GM21619 (cell line): ENCODE data around the gene GPR142.

ENCODE experiments used
- ATAC-seq: cut with Tn5 transposase; IDR thresholded peaks from one replicate; pipeline ENCODE4 v1.9.1; 2021; ENCODE audit not compliant: unreplicated experiment

The GPR142 gene

GRCh38 chr17:74344658-74345057 is 22.6 kb upstream of the GPR142 start:
- ATAC-seq = no peak

DNA sequence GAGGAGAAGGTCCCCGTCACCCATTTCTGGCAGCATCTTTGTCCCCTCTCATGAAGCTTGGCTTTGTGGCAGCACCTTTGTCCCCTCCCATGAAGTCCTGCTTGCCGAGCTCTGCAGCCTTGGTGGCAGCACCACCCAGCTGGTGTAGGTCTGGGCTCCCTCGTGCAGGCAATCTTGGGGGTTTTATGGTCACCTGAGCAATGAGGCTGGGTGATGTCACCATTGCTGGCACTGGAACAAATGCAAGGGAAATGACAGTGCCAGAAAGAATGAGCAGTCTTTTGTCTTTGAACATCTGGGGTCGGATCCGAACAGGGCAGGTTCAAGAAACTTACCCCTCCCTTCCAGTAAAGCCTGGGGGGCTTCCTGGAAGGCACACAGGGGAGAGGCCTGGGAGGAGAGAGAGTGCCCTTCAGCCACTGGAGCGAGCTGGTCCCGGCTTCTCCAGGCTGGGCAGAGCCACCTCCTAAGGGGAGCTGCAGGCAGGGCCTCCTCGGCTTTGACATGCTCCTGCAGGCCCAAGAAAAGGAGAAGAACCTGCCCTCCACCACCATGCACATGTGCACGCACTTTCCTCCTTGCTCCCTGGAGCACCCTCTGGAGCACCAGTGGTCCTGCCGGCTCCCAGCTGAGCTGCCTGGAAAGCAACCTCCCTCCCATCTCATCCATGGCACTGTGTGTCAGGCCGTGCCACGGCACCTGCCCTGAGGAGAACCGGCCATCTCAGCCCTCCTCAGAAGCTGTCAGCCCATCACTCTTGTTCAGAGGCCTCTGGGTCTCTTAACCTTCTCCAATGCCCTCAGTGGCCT is 21.7 kb upstream of the GPR142 start:
- no peak for ATAC-seq

- ATAC-seq = no peak
These were observed 19.7 kb upstream of the GPR142 start for GRCh38 chr17:74347646-74348045.

- ATAC-seq = no peak
These were observed 18.2 kb upstream of the GPR142 start for GRCh38 chr17:74349120-74349519.

GRCh38 chr17:74350486-74350885 is 16.8 kb upstream of the GPR142 start:
- ATAC-seq = no peak

GRCh38 chr17:74351552-74352210 is 15.6 kb upstream of the GPR142 start:
- no peak for ATAC-seq

GRCh38 chr17:74353446-74354060 is 13.8 kb upstream of the GPR142 start:
- no peak for ATAC-seq

- ATAC-seq = no peak
These were observed 13.2 kb upstream of the GPR142 start for GRCh38 chr17:74354123-74354522.

DNA sequence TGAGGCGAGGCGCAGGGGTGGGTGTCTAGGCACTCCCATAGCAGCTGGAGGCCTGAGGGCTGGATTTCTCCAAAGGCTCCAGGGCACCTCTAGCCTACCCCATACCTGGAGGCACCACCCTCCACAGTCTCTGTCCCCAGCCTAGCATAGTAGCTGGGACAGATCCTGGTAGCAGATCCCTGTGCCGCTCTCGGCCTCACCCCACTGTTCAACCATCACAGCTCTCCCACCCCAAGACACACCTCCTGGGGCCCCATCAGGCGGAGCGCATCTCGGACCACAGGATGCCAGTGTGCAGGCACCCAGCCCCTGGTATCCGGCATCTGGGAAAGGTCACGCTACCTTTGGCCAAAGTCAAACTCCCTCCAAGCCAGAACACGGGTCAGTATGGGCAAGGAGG is 12.7 kb upstream of the GPR142 start:
- ATAC-seq = no peak

- ATAC-seq = no peak
These were observed 12.2 kb upstream of the GPR142 start for GRCh38 chr17:74355065-74355464.

DNA sequence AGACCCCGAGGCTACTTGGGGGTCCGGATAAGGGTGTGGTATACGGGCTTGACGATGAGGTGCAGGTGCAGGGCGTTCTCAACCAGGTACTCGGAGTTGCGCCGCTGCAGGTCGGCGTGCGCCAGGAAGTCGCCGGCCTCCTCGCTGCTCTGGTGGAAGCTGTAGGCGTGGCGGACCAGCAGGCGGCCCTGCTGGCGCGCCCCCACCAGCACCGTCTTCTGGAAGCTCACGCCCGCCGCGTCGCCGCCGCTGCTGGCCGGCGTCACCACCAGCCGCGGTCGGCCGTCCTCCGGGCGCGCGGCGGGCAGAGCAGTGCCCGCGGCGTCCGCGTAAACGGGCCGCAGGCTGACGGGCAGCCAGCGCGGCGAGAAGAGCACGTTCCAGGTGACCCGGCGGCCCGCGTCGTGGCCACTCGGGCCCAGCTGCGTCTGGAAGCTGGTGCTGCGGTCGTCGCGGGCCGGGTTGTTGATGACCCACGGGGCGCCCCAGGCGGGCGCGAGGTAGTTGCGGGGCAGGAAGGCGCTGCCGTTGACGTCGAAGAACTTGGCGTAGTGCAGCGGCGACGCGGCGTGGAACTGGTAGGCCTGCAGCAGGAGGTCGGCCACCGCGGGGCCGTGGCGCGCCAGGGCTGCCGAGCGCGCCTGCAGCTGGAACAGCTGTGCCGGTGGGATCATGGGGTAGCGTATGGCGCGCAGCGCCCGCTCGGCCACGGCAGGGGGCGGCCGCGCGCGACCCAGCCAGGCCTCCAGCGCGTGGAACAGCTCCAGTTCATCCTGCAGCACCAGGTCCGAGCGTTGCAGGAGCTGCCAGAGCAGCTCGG is 10.4 kb upstream of the GPR142 start:
- no peak for ATAC-seq

GRCh38 chr17:74357466-74357809 is 9.9 kb upstream of the GPR142 start:
- ATAC-seq = no peak

GRCh38 chr17:74358697-74359096 is 8.6 kb upstream of the GPR142 start:
- no peak for ATAC-seq

GRCh38 chr17:74359916-74360315 is 7.4 kb upstream of the GPR142 start:
- ATAC-seq = no peak

- no peak for ATAC-seq
These were observed 6.4 kb upstream of the GPR142 start for GRCh38 chr17:74360899-74361229.

- no peak for ATAC-seq
These were observed 5.9 kb upstream of the GPR142 start, which contains the start of gene BTBD17 for GRCh38 chr17:74361230-74362068. Gene BTBD17, minus strand, starts transcription at chr17:74361868. Its CDS starts 49 bp downstream, at chr17:74361819.

DNA sequence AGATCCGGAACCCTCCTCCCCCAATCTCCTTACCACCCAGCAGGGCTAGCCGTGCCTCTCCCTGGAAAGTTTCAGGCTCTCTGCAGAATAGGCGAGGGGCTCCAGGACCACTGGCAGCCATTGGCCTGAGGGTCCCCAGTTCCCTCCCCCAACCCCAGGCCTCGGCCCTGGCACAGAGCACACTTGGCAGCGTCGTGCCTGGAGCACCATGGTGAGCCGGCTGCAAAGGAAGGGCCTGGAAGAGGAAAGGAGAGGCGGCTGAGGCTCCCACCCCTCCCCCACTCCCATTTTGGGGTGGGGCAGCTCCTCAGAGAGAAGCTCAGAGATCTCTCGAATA is 5.3 kb upstream of the GPR142 start:
- no peak for ATAC-seq

DNA sequence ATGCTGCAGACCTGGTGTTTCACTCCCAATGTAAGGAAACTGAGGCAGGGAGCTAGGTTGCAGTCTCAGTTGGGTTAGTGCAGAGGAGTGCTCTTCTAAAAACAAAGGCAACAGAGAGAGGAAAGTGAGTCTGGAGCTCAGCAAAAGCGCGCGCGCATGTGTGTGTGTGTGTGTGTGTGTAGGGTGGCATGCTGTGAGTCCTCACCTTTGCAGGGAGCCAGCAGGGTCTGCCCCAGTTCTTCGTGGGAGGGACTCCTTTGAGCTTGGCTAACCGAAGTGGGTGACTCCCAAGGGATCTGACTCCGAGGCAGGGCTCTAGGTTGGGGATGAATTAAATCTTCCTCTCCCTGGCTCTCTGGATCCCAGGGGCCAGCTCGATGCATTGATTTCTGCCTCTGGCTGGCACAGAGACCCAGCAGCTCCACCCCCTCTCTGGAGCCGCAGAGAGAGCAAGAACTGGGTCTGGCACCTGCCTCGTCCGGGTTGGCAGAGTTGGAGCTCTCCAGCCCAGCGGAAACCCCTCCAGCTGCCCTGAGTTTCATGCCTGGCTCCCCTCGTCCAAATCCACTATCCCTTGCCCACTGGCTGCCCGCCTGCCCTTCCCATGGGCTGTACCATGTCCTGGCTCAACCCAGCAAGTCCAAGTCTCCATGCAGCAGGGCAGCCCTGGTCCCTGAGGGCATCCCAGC is 4.4 kb upstream of the GPR142 start:
- ATAC-seq = no peak

DNA sequence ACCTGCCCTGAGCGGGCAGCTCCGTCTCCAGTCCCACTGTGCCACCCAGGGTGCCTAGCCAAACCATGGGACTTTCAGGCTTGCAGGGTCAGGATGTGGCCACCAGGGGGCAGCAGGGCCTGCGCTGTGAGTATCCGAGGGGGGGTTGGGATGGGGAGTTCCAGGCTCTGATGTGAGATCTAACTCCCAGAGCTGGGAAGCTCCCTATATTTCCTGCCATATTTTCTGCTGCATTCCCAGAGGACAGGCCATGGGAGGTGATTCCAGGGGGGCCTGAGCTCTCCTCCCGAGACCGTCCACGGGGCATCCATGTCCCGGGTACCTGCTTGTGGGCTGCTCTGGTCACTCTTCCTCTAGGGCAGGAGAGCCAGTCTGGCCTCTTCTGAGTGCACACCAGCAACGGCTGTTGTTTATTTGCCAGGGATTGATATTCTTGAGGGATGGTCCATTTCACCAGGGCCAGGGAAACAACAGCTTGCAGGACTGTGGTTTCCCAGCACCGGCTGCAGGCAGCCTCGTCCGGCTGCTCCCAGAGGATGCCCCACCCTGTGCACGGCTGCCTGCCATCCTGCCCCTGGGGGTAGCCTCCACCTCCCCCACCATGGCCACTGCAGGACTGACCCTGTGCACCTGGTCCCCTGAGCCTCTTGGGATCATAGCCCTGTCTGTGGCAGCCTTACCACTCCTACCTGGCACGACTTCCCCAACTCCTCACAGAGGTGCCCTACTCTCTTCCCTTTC is 1.2 kb downstream of the GPR142 start:
- ATAC-seq = peak; percentile 53
